Keratinocyte (primary cell): ENCODE data around the gene RNF152. TPM values are rescaled to one million over a fixed set of nuclear protein-coding genes. Genes with fewer than 3 reads are reported as not detected.

ENCODE experiments used
- DNase-seq: peaks from one replicate; pipeline ENCODE4 v3.0.0-alpha.2; 2011; ENCODE audit warnings: low read depth, missing footprints, low spot score
- FAIRE-seq: peaks from 2 replicates; lab custom pipeline; 2011; peaks lifted over from hg19 to GRCh38; lab: Jason Lieb, UNC
- H2AFZ ChIP-seq: 2 replicates; pipeline ENCODE4 v1.6.0; 2012; ENCODE audit warnings: low read length, control low read depth, inconsistent platforms; ENCODE audit not compliant: control insufficient read depth
- H3K27ac ChIP-seq: 2 replicates; pipeline ENCODE4 v1.5.1; 2011; ENCODE audit warnings: low read length; ENCODE audit not compliant: control insufficient read depth, insufficient read depth
- H3K27me3 ChIP-seq: 3 replicates; pipeline ENCODE4 v1.6.0; 2011; ENCODE audit warnings: low read length; ENCODE audit not compliant: control insufficient read depth, insufficient read depth; ENCODE audit errors: extremely low read depth
- H3K36me3 ChIP-seq, 2 experiments: 2 replicates in 1 of 2; 3 replicates in 1 of 2; pipeline ENCODE4 v1.5.1; 2011; ENCODE audit warnings: low read length in 2 of 2, mild to moderate bottlenecking in 1 of 2; ENCODE audit not compliant: control insufficient read depth in 2 of 2, insufficient read depth in 2 of 2; ENCODE audit errors: extremely low read depth in 1 of 2
- H3K4me1 ChIP-seq: 3 replicates; pipeline ENCODE4 v1.5.1; 2011; ENCODE audit warnings: low read length; ENCODE audit not compliant: control insufficient read depth, insufficient read depth; ENCODE audit errors: extremely low read depth
- H3K4me2 ChIP-seq: 3 replicates; pipeline ENCODE4 v1.6.0; 2011; ENCODE audit warnings: low read depth, low read length; ENCODE audit not compliant: control insufficient read depth, insufficient read depth; ENCODE audit errors: extremely low read depth
- H3K4me3 ChIP-seq, 3 experiments: fragments of 200-600 bp in 1 of 3; sonication (generic) in 1 of 3; 2 replicates in 2 of 3; 3 replicates in 1 of 3; pipeline ENCODE4 v1.5.1; 2011 to 2016; ENCODE audit warnings: low read length in 3 of 3, mild to moderate bottlenecking in 3 of 3, control low read depth in 2 of 3, inconsistent platforms in 1 of 3, low read depth in 1 of 3, mixed read lengths in 1 of 3, mixed run types in 1 of 3, moderate library complexity in 1 of 3; ENCODE audit not compliant: control insufficient read depth in 2 of 3, insufficient read depth in 2 of 3; ENCODE audit errors: extremely low read depth in 1 of 3
- H3K79me2 ChIP-seq: 2 replicates; pipeline ENCODE4 v1.6.0; 2012; ENCODE audit warnings: low read length; ENCODE audit not compliant: control insufficient read depth, insufficient read depth
- H3K9ac ChIP-seq: 3 replicates; pipeline ENCODE4 v1.6.0; 2011; ENCODE audit warnings: low read length; ENCODE audit not compliant: control insufficient read depth, insufficient read depth; ENCODE audit errors: extremely low read depth
- H3K9me1 ChIP-seq: 3 replicates; pipeline ENCODE4 v1.6.0; 2011; ENCODE audit warnings: low read length; ENCODE audit not compliant: control insufficient read depth, insufficient read depth; ENCODE audit errors: extremely low read depth
- H3K9me3 ChIP-seq: 2 replicates; pipeline ENCODE4 v1.5.1; 2012; ENCODE audit warnings: low read depth, low read length; ENCODE audit not compliant: control insufficient read depth
- H4K20me1 ChIP-seq: 3 replicates; pipeline ENCODE4 v1.6.0; 2011; ENCODE audit warnings: low read length; ENCODE audit not compliant: control insufficient read depth, insufficient read depth; ENCODE audit errors: extremely low read depth
- EZH2 ChIP-seq: IDR thresholded peaks from one replicate; pipeline ENCODE4 v1.6.1; 2012; ENCODE audit warnings: inconsistent platforms, mild to moderate bottlenecking, low read length, moderate library complexity
- dilution Hi-C: fragments of 300-500 bp; cut with MboI; formaldehyde crosslinking; loops from one replicate; pipeline ENCODE4 v1.7.0; 2020; ENCODE audit warnings: low sequenced_read_pairs; ENCODE audit not compliant: extremely low pct_ligation_motif_present
- polyA plus RNA-seq, 5 experiments: library from polyadenylated mRNA; depleted of rRNA in 3 of 5; stranded (reverse) in 3 of 5; stranded (forward) in 1 of 5; unstranded in 1 of 5; fragments of >200 nt; gene quantifications; 1 replicate in 1 of 5; 2 replicates in 3 of 5; 3 replicates in 1 of 5; pipeline versions ENCODE4 v1.2.1 to v1.2.3, GENCODE V29; 2011 to 2012; ENCODE audit warnings: missing spikeins in 2 of 5, low read depth in 1 of 5, low replicate concordance in 1 of 5
- TF ChIP-seq, protein P1 (sequence below), 3 experiments: IDR thresholded peaks in 1 of 3; conservative IDR thresholded peaks in 1 of 3; optimal IDR thresholded peaks in 1 of 3; 2 replicates in 2 of 3; 3 replicates in 1 of 3; pipeline versions ENCODE3 to v1.5.1; 2011; ENCODE audit warnings: low read length in 3 of 3, mild to moderate bottlenecking in 3 of 3, moderate library complexity in 2 of 3, control low read depth in 1 of 3, inconsistent platforms in 1 of 3; ENCODE audit not compliant: insufficient read depth in 2 of 3; ENCODE audit errors: extremely low read depth in 1 of 3

Gene RNF152
- polyA plus RNA-seq, 1 donor (not counting 4 experiments of a cell fraction or from before 2014, with no cell fraction given) = 10.1 TPM

DNA sequence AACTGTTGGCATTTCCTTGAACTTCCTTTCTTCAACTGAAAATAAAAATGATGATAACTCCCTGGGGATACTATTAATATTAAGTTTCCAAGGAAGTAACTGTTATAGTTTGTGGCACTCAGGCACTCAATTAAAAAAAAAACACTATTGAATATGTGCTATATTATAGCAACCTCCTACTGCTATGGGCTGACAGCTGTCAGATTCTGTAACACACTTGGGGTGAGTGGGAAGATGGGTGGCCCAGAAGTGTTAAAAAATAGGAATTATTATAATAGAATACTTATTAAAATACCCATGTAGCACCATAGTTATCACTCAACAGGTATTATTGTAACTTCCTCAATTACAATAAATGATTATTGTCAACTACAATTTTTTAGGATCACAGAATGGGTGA lies 130.9 kb downstream of the RNF152 start:
- Histone ChIP-seq H3K27me3 (no peaks in the 10 kb centered on the region), H3K4me2 (no peak overlapping the region), H3K4me1 (no peaks in the 10 kb centered on the region), H3K4me3 (no peak overlapping the region), H4K20me1 (no peaks in the 10 kb centered on the region), H3K36me3 (no peaks in the 10 kb centered on the region), H3K27ac (no peak overlapping the region), H3K9me3 (no peaks in the 10 kb centered on the region), H2AFZ (no peak overlapping the region), H3K9me1 (no peaks in the 10 kb centered on the region), H3K9ac (no peak overlapping the region), H3K79me2 (no peaks in the 10 kb centered on the region)
- FAIRE-seq (no peak), DNase-seq (no peak)
- TF ChIP-seq EZH2 = no peak
- TF ChIP-seq, protein P1, sequence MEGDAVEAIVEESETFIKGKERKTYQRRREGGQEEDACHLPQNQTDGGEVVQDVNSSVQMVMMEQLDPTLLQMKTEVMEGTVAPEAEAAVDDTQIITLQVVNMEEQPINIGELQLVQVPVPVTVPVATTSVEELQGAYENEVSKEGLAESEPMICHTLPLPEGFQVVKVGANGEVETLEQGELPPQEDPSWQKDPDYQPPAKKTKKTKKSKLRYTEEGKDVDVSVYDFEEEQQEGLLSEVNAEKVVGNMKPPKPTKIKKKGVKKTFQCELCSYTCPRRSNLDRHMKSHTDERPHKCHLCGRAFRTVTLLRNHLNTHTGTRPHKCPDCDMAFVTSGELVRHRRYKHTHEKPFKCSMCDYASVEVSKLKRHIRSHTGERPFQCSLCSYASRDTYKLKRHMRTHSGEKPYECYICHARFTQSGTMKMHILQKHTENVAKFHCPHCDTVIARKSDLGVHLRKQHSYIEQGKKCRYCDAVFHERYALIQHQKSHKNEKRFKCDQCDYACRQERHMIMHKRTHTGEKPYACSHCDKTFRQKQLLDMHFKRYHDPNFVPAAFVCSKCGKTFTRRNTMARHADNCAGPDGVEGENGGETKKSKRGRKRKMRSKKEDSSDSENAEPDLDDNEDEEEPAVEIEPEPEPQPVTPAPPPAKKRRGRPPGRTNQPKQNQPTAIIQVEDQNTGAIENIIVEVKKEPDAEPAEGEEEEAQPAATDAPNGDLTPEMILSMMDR (optimal IDR thresholded peaks at IDR 0.05 in 1 of 3, IDR thresholded peaks at IDR 0.05 in 1 of 3, conservative IDR thresholded peaks at IDR 0.05 in 1 of 3; ENCODE audit: extremely low read depth in 1 of 3, insufficient read depth in 2 of 3, low read length in 3 of 3) = no peak
- dilution Hi-C loops = no loop called here
